Colon (tissue), 2 donors: ENCODE results near the gene ACBD6.

Experiments used
- FAIRE-seq: peaks from 2 replicates; lab custom pipeline; 2012; peaks lifted over from hg19 to GRCh38; lab: Jason Lieb, UNC
- donor health status: control.
- donor health status: control.

Gene ACBD6

DNA sequence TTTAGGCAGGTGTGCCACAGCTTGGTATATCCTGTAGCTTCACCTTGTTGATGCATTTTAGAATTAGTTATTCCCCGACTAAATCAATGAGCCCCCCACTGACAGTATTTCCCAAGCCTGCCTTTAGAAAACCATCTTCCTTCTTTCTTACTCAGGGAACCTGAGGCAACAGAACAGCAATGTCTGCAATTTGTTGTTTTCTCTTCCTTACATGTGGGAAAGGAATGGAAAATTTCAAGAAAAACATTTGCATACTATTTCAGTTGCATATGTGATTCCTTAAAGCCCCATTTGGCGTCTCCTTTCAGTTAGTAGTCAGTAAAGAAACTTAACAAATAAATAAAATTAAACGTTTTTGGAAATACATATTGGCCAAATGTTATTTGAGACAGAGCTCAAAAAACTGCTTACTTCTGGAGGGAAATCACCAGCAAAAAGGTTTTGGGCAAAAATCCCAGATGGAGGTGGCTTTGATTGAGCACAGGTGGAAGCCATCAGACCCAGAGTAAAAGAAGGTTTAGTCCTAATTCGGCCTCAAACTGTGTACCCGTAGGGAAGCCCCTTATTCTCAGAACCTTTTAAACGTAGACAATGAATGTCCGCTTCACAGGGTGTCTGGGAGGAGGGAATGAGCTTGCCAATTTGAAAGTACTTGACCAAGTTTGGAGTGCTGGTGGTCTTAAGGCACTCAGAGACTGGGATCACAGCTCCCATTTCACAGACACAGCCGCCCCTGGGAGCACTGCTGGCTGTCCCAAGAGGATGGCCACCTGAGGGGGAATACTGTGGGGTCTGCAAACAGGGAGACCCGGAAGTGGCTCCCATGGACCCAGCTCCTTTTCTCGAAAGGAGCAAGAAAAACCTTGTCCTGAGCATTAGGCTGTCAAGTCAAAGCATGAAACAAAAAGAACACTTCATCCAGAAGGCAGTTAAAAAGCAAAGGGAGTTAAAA, 263.0 kb downstream of the ACBD6 start:
- no peak for FAIRE-seq

DNA sequence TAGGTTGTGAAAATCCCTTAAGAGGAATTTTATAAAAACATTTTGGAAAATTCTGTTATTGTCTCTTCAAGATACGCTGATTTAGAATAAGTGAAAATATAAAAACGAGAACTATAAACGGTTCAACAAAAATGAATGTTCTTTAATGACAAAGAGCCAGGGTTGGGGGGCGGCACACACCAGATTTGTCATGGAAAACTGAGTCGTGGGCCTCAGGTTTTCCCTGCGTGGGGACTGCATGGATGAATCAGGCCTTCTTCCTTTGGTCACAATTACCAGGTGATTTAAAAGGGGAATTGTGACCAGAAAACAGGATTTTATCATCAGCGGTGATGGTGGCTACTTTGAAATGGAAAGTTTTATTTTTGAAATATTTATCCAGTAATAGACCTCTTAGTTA, 263.7 kb downstream of the ACBD6 start:
- FAIRE-seq: no peak
